Fibroblast of mammary gland (primary cell): ENCODE measurements around the gene ICAM4.

Experiments used
- DNase-seq: peaks from one replicate; pipeline ENCODE4 v3.0.0-alpha.2; 2010; ENCODE audit warnings: low read depth
- H3K4me3 ChIP-seq: 2 replicates; pipeline ENCODE4 v1.5.1; 2011; ENCODE audit warnings: low read depth, mild to moderate bottlenecking, low read length, moderate library complexity; ENCODE audit not compliant: control insufficient read depth
- CTCF ChIP-seq: conservative IDR thresholded peaks from 2 replicates; pipeline ENCODE4 v1.5.1; 2011; ENCODE audit warnings: low read depth, low read length, inconsistent platforms; ENCODE audit not compliant: control insufficient read depth, insufficient read depth

The ICAM4 gene

DNA sequence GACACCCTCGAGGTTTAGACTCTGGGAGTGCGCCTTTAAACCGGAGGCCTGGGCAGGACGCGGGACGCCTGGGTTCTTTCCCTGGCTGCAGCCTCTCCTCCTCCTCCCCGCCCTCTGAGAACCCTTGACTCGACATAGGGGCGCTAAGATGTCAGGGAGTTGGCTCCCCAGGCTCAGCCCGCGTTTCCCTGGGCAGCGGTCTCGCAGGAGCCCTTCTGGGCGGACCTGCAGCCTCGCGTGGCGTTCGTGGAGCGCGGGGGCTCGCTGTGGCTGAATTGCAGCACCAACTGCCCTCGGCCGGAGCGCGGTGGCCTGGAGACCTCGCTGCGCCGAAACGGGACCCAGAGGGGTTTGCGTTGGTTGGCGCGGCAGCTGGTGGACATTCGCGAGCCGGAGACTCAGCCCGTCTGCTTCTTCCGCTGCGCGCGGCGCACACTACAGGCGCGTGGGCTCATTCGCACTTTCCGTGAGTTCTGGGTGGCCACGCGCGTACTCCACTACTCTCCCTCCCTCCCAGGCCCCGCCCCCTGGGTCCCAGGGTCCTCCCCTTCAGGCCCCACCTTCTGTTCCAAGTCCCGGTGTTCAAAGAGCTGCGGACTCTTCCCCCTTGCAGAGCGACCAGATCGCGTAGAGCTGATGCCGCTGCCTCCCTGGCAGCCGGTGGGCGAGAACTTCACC, 4.3 kb downstream of the ICAM4 start:
- DNase-seq, result no peak

GRCh38 chr19:10291554-10292205, 4.9 kb downstream of the ICAM4 start:
- TF ChIP-seq CTCF, result no peak
- peak overlapping the region; percentile 22 for H3K4me3 ChIP-seq
- DNase-seq, result no peak

More for the DNA sequence above, 4.3 kb downstream of the ICAM4 start:
- no peak for TF ChIP-seq CTCF
- H3K4me3 ChIP-seq, result peak overlapping the region; percentile 22

- peak overlapping the region; percentile 15 for H3K4me3 ChIP-seq
- DNase-seq, result peak; percentile 43
- no peak for TF ChIP-seq CTCF
These were observed 5.5 kb downstream of the ICAM4 start for GRCh38 chr19:10292206-10292788.

- no peak for TF ChIP-seq CTCF
- no peak overlapping the region for H3K4me3 ChIP-seq
- DNase-seq, result no peak
These were observed 6.3 kb downstream of the ICAM4 start for GRCh38 chr19:10292789-10293636.

GRCh38 chr19:10293637-10294367, 7.0 kb downstream of the ICAM4 start:
- TF ChIP-seq CTCF, result no peak
- DNase-seq, result no peak
- H3K4me3 ChIP-seq, result no peak overlapping the region

DNA sequence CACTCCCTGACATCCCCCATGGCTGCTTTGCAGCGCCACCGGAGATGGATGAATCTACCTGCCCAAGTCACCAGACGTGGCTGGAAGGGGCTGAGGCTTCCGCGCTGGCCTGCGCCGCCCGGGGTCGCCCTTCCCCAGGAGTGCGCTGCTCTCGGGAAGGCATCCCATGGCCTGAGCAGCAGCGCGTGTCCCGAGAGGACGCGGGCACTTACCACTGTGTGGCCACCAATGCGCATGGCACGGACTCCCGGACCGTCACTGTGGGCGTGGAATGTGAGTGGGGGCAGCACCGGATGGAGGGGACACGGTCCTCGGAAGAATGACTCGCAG, 7.6 kb downstream of the ICAM4 start:
- H3K4me3 ChIP-seq, result no peak overlapping the region
- no peak for DNase-seq
- no peak for TF ChIP-seq CTCF
